ENCODE data around the gene SECTM1.

The SECTM1 gene

DNA sequence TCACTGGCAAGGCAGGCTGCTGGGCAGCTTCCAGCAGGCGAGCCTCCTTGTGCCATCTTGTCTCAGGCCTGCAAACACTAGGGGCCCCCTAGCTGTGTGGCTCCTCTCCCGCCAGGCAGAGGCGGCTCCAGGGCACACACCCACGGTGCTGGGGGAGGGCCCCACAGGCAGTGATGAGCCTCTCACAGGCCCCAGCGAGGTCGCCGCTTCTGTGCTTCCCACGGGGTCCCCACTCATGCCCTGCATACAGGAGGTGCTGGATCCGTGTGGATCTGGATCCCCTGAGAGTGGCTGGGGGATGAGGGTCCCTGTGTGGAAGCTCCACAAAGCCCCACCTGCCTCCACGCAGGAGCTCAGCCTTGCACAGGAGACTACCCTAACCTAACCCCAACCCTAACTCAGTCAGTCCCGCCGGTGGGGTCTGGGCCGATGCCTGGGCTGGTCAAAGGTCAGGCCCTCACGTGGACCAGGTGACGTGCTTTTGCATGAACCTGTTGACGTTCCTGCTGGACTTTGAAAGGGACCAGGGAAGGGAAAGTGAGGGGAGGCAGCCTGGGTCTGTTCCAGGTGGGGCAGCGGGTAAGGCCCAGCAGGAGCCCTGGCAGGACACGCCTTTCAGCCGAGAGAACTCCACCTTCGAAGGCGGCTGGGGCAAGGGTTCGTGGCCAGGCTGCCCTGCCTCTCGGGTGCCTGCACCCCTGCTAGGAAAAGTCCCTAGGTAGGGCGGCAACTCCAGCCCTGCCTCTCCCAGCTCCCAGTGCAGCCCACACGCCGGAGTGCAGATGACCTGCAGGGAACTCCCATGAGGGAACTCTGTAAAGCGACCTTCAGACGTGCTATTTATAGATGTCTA, 5.2 kb downstream of the SECTM1 start:
- DNase-seq (ENCODE audit: low spot score) = no peak

DNA sequence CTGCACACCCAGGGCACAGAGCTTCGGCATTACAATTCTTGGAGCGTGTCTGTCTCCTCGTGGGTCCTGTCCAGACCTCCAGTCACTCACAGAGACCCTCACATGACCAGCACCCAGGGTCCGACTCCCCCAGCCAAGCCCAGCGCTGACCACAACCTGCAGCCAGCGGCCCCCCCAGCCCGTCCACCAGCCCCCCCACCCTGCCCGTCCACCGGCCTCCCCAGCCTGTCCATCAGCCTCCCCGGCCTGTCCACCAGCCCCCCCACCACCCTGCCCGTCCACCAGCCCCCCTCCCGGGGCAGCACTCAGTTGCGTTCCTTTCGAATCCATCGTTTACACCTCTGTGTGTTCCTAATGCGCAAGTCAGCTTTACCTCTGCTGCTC, 5.8 kb downstream of the SECTM1 start:
- no peak for DNase-seq (ENCODE audit: low spot score)

DNA sequence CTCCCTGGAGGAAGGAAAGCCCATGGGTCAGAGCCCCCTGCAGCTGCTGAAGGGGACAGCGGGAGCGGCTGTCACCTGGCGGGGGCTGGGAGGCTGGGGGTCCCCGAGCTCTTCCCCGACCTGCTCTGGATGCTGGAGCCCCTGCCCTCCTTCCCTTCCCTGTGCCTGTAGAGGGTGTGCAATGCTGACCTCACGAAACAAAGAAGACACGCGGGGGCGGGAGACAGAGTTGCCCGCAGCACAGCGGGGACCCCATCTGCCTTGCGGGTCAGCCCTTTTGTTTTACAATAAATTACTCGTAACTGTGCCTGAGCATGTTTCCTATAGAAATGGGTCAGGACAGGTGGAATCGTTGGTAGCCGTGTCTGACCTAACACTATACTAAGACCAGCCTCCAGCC, 6.3 kb downstream of the SECTM1 start:
- no peak for DNase-seq (ENCODE audit: low spot score)

DNA sequence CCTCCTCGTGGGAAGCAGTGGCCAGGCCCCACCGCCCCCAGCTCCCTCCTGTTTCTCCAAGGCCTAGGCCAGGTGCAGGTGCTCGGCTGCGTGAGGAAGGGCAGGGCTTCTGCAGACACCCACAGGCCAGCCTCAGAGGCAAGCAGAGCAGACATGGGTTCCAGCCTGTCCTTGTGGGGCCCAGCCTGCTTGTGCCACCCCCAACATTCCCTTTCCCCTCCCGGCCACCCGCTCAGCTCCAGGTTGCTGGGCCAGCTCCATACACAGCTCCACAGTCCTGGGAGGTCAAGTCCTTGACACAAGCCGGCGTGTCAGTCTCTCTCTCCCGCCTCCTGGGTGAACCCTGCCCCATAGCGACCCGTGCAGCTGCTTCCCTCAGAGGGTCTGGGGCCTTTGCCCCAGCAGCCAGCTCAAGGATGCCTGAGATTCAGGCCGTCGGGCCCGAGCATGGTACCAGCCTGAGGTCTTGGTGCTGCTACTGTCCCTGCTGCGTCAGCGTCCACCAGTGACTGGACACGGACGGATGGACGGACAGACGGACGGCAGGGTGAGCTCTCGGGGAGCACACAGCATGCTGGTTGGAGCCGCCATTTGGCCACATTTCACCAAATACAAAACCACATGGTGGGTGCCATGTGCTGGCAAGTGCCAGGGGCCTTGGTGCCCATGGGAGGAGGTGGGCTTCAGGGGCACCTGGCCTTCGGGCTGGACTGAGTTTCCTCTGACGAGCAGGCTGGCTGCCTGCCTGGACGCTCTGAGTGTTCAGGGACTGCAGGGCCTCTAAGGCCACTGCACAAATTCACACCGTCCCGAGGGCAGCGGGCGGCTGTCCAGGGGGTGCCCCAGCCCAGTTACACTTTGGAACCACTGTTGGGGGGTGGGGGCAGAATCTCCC, 8.0 kb downstream of the SECTM1 start:
- DNase-seq (ENCODE audit: low spot score) = no peak

DNA sequence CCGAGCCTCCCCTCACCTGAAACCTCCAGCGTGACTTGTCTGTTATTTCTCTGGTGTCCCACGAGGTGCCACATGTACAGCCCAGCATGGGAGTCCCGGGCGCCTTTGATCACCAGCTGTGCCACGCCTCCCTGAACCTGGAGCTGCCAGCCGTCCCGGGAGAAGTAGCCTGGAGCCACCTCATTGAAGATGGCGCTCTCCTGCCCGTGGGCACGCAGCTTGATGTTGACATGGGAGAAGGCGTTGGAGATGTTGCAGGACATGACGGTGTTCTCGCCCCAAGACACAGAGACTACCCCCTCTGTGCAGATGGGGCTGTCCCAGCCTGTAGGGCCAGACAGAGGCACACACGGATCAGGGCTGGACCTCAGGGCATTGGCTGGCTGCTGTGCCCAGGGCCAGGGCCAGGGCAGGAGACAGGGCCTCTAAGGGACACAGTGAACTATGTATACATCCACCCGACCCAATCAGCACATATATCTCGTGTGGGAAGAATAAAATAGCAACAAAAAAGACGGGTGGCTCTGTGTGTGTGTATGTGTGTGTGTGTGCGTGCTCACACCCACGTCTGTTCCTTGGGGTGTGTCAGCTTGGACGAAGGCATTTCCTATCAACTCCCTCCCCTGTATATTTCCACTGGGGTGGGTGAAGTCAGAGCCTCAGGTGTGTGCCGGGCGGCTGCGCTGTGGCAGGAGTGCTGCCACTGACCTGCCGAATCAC, 8.8 kb downstream of the SECTM1 start:
- DNase-seq (ENCODE audit: low spot score) = no peak

DNA sequence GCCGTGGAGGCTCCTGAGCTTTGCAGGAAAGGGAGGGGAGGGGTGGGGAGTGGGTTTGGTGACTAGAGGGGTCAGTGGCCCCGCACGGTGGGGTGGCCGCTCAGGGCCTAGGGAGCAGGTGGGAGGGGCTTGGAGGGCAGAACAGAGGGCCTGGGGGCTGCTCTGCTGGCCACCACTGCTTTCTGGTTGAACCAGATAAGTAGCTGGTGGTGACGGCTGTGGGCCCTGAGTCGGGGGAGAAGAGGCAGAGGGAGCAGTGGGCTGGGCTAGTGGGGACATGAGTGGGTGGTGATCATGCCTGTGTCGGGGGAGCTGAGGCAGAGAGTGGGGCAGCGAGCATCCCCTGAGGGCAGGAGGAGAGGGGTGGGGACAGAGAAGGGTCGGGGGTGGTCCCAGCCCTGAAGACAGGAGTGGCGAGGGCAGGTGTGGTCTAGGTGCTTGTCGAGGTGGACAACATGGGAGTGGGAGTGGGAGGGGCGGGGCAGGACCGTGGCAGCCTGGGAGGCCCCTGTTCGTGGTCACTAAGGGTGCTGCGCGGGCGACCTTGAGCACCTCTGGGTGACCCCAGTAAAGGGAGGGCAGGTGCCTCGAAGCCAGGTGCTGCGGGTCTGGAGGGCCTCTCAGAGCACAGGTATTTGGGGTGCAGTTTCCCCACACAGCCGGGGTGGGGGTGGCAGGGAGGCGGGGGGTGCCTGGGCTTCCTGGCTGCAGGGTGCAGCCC, 9.9 kb downstream of the SECTM1 start:
- DNase-seq (ENCODE audit: low spot score) = no peak

DNA sequence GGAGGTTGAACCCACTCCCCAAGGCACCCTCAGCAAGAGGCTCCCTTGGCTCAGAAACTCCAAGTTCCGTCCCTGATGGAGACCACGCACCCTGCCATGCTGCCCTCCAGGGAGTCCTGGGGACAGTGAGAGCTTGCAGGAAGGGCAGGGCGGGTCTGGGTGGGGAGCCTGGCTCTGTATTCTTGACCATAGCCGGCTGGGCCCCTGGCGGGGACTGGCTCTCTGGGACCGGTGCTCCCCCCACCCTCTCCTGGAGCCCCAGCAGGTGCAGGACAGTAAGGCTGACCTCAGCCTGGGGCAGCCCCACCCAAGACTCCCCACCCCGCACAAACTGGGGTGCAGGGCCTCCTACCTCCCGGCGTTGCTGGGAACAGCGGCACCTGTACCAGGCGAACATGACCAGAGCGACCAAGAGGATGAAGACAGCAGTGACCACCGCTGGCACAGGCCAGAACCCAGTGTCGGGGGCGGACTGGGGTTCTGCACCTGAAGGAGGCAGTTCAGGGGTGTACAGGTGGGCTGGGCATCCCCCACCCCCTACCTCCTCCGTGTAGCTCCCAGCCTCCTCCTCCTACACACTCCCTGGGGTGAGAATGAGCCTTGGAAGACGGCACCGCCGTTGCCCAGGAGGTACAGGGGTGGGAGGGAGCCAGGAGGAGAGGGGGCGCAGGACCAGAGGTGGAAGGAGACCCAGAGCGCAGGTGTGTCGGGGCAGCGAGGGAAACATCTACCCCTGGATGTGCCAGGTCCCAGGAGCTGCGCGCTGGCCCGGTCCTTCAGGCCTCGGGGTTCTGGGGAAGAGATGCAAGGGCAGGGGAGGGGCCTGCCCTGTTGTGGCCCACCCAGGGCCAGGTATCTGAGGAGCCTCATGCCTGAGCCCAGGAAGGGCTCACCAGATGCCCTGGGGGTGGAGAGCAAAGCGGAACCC, 10.8 kb downstream of the SECTM1 start:
- DNase-seq (ENCODE audit: low spot score) = no peak

DNA sequence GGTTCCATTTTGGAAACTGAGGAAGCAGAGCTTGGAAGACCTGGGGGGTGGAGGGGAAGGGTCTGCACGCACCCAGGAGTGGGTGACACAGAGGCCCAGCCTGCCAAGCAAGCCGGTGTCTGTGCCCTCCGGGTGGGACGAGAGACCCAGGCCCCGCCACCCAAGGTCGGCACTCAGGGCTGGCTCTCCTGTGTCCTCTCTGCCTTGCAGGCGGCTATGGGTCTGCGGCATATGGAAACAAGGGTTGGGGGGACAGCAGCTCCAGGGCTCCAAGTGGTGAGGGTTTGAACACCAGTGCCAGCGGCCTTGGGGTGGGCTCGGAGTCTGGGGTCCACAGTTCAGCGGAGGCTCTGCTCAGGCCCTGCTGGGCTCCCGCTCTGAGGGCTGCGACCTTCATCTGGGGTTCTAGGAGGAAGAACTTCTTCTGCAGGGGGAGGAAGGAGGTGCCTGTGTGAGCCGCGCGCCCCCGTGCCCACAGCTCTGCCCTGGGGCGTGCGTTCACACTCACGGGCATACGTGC, 11.6 kb downstream of the SECTM1 start:
- DNase-seq (ENCODE audit: low spot score) = no peak

DNA sequence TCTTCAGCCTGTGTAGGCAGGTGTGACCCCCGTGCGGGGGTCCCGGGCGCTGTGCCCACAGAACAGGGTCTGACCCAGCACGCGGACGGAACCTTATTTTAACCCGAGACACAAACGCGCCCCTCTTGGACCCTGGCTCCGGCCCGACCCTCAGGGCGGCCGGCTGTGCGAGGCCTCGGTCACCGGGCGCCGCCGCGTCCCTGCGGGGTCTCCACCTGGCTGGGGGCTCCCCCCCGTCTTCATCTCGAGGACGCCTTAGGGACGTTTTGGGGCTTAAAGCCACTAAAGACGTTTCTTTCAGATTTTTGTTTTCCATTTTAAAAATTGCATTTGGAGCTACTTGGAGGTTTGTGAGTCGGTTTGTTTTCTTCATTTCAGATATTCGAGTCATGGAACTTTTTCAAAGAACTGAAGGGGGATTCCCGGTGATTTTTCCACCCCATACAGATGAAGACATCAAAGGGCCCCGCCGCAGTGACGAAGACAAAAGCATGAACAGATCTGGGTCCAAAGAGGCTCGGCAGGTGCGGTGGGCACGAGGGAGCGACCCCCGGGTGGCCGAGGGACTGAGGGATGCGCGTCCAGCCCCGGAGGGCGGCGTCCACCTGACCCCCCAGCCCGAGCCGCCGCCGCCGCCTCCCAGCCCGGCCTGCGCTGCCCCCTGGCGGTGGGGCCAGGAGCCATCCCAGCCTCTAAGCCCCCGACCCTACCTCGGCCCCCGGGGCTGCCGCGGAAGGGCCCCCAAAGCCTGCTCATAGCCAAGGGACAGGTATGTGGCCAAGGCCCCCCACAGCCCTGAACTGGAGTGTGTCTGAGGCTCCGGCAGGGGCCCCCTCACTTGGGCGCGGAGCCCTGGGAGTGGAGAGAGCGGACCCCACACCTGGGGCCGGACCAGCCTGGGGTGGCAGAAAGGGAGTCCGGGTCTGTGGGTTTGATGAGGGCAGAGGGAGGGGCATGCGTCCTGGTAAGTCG, 12.3 kb downstream of the SECTM1 start:
- peak; percentile 39 for DNase-seq (ENCODE audit: low spot score)

DNA sequence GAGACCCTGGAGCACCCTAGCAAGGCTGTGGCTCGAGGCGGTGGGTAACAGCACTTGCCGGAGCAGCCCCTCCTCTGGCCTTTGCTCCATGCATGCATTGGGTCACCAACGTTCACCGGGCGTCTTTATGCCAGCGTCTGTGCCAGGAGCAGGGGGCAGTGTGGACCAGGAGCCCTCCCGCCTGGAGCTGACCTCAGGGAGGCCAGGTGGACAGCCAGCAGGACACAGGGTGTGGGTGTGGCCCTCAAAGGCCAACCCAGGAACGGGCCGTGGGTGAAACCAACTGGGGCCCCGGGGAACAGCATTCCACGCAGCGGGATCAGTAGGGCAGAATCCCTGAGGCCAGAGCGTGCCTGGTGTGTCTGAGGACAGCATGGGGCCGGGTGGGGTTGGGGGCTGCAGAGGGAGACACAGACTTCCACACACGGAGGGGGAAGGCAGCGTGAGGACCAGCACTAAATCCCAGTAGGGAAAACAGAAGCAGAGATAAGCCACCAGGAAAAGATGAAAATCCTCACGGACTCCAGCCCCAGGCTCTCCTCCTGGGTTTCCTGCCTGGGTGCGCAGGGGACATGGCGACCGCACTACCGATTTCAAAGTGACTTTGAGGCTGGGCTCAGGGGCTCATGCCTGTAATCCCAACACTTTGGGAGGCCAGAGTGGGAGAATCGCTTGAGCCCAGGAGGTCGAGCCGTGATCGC, 13.3 kb downstream of the SECTM1 start:
- no peak for DNase-seq (ENCODE audit: low spot score)

DNA sequence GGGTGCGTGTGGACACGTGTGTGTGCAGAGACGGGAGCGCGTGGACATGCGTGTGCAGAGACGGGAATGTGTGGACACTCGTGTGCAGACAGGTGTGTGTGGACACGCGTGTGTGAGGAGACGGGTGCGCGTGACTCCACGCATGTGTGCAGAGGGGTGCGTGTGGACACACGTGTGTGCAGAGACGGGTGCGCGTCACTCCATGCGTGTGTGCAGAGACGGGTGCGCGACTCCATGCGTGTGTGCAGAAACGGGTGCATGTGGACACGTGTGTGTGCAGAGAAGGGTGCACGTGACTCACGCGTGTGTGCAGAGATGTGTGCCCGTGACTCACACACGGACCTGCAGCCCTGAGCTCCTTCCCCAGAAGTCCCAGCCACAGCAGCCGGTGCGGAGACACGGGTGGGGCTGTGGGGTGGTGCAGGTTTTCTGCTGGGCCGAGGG, 13.9 kb downstream of the SECTM1 start:
- DNase-seq (ENCODE audit: low spot score) = no peak

DNA sequence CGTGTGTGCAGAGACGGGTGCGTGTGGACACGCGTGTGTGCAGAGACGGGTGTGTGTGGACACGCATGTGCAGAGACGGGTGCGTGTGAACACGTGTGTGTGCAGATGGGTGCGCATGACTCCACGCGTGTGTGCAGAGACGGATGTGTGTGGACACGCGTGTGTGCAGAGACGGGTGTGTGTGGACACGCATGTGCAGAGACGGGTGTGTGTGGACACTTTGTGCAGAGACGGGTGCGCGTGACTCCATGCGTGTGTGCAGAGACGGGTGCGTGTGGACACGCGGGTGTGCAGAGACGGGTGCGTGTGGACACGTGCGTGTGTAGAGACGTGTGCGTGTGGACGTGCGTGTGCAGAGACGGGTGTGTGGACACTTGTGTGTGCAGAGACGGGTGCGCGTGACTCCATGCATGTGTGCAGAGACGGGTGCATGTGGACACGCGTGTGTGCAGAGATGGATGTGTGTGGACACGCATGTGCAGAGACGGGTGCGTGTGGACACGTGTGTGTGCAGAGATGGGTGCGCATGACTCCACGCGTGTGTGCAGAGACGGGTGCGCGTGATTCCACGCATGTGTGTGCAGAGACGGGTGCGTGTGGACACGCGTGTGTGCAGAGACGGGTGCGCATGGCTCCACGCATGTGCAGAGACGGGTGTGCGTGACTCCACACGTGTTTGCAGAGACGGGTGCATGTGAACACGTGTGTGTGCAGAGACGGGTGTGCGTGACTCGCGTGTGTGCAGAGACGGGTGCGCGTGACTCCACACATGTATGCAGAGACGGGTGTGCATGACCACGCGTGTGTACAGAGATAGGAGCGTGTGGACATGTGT, 14.6 kb downstream of the SECTM1 start:
- no peak for DNase-seq (ENCODE audit: low spot score)

DNA sequence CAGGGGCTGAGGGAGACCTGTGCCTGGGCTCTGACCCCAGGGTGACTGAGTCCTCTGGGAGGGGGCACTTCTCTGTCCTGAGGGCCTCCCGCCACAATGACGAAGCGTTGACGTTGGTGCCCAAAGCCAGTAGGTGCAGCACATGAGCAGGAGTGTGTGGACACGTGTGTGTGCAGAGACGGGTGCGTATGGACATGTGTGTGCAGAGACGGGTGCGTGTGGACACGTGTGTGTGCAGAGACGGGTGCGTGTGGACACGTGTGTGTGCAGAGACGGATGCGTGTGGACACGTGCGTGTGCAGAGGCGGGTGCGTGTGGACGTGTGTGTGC, 15.4 kb downstream of the SECTM1 start:
- DNase-seq (ENCODE audit: low spot score) = no peak

DNA sequence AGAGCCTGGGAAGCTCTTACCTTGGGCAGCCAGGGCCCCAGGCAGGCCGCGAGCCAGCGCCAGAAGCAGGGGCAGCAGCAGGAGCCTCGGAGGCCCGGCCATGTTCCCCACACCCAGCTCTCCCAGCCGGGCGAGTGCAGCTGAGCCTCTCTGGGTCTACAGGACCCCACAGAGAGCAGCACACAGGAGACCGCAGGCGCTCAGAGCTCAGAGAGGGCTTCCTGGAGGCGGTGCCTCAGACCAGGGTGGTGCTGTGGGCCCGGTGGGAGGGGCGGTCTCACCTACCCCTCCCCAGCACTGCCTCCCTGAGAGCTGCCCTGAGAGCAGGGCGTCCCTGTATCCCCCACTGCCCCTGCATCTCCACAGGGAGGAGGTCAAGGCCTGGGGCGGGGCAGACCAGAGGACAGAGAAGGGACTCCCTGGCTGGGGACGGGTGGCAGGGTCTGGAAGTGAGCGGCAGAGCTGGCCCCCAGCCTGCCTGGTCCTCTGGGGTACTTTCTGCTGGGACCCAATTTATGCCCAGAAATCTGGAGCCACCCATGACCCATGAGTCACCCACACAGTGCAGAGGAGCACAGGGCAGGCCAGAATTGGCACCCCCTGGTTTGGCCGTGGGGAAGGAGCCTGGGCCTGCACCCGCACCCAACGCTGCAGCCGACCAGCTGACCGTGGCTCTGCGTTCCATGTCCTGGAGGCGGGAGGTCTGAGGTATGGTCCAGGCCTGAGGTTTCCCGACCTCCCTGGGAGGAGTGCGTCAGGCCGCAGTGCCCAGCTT, 16.0 kb downstream of the SECTM1 start, which contains the start of gene CD7:
Gene CD7 (minus strand): TSS at position 215 of the 775 bp plus-strand sequence. CDS start 113 bp downstream, at position 102.
- no peak for DNase-seq (ENCODE audit: low spot score)

DNA sequence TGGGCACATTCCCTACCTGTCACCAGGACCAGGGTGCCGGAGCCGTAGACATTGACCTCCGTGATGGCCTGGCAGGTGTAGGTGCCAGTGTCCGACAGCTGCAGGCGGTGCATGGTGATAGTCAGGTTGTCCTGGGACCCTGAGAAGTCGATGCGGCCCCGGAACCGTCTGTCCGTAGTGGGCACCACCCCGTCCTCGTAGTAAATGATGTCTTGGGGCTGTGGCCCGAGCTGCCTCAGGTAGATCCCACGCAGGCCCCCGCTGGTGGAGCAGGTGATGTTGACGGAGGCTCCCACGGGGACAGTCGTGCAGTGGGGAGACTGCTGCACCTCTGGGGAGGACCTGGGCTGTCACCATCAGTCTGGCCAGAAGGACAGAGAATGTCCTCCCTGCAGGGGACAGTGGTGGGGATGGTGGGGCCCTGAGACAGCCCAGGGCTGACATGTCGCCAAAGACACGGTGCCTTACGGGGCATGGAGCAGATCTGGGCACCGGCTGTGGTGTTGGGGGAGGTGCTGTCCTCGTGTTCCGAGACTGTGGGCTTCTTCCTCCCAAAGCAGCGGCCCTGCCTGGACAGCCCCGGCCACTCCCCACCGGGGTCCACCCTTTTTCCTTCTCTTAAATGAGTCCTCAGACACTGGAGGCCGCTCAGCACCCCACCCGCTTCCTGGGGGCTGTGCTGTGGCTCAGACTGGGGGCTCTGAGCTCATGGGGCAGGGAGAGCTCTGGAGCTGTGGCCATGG, 16.7 kb downstream of the SECTM1 start:
- no peak for DNase-seq (ENCODE audit: low spot score)

DNA sequence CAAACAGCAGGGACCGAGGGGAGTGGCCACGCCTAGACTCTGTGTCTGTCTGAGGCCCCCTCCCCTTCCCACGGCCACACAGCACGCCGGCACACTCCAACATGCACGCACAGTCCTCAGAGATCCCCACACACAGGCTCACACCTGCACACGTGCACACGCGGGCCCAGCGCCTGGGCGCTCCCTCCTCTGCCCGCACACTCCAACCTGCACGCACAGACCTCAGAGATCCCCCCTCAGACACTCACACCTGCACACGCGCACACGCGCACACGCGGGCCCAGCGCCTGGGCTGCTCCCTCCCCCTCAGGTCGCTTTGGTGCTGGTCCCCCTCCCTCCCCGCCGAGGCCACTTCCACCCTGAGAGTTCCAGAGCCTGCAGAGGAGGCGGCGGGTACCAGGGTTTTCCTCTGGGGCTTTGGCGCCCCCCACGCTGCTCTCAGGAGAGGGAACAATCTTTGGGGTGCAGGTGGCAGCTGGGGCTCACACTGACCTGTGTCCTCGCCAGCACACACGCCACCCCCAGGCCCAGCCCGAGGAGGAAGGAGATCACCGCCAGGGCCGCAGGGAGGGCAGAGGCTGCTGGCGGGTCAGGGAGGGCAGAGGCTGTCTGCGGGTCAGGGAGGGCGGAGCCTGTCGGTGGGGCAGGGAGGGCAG, 17.7 kb downstream of the SECTM1 start:
- DNase-seq (ENCODE audit: low spot score) = no peak

Measured in hematopoietic multipotent progenitor cell treated with erythropoietin and hydrocortisone succinate and interleukin-3 and kit ligand, for 15 days (in vitro differentiated cells).